GM21367 (cell line): ENCODE data around the gene CPEB3.
"Not testable (repeated sequence)": the region's sequence is repeated elsewhere in the genome, so short reads cannot be mapped to it uniquely, and the experiment has no call there.

Experiments
- ATAC-seq: cut with Tn5 transposase; IDR thresholded peaks from one replicate; pipeline ENCODE4 v1.9.1; 2021; ENCODE audit not compliant: unreplicated experiment

The CPEB3 gene

DNA sequence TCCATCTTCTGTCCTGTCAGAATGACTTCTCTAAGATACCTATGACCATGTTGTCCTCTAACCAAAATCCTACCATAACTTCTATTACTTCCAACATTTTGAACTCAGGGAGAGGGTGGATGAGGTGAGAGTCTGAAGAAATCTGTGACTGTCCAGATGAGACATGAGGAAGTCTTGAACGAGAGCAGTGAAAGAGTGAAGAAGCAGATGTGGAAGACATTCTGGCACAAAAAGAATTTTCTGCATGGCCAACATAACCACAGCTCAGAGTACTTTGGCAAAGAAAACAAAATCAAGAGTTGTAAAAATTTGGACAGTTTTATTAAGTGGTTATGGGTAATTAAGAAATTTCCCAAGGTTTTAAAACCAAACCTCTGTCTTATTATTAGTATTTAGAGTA is 141.6 kb downstream of the CPEB3 start:
- ATAC-seq = no peak

DNA sequence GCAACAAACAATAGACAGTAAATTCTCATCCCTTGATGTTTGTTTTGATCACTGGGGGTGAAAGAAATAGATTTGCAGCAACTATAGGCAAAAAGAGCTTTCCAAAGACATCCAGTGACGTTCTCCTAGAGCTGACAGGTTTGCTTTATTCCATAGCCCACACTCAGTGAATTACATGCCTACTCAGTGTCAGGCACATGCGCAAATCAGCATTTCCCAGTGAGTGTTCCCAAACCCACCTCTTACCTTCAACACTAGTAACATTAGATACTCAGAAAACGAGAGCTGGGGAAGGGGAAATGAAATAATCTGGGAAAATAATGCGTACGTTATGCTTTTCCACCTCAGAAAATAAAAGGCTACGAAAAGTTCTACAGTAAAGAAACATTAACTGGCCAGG is 144.1 kb downstream of the CPEB3 start:
- ATAC-seq = no peak

DNA sequence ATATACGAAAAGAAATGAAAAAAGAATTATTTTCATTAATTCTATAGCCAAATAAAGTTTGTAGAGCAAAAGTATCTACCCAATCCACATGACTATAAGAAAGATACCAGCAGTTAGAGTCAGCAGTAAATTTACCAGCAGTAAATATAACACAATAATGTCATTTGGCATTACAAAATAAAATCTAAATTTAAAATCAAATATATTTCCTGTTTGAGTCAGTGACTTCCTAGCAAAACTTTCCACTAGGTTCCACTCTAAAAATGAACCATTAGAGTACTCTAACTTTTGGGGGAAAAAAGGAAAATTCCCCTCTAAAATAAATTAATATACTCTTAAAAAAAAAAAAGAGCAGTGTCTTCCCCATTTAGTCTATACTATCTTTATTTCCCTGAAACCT is 144.8 kb downstream of the CPEB3 start:
- ATAC-seq = no peak

DNA sequence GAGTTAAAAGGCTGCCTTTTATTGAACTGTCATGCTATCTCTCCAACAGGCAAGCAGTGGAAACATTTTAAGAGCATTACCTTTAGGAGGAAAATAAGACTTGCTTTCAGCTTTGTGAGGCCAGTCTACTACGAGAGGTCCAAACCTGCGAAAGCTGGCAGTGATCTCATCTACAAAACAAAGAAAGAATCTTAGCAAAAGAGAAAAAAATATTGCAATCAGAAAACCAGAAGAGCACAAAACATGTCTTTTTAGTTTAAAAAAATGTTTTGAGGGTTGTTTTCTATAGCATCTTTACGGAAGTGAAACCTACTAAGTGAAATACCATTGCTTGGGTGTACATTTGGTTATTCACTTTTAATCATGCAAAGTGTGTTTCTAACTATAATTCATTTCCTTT is 147.9 kb downstream of the CPEB3 start:
- ATAC-seq = peak; percentile 78

DNA sequence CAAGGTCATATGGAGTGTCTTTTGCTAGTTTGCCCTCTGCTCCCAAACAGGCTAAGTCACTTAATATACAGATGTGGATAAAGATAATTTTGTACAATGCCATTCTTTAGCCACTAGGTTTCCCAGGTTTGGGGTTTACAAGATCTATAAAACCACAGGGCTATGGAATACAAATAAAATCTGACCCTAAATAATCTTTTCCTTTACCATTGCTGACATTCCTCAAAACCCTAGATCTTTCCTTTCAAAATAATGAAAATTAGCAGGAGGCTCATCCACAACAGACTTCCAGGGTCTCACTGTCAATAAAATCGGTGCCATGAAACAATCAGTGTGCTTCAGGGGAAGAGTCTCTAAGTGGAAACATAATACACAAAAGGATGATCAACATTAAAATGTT is 148.4 kb downstream of the CPEB3 start:
- ATAC-seq = no peak

DNA sequence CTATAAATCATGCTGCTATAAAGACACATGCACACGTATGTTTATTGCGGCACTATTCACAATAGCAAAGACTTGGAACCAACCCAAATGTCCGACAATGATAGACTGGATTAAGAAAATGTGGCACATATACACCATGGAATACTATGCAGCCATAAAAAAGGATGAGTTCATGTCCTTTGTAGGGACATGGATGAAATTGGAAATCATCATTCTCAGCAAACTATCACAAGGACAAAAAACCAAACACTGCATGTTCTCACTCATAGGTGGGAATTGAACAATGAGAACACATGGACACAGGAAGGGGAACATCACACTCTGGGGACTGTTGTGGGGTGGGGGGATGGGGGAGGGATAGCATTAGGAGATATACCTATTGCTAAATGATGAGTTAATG is 149.7 kb downstream of the CPEB3 start:
- ATAC-seq = not testable (repeated sequence)

DNA sequence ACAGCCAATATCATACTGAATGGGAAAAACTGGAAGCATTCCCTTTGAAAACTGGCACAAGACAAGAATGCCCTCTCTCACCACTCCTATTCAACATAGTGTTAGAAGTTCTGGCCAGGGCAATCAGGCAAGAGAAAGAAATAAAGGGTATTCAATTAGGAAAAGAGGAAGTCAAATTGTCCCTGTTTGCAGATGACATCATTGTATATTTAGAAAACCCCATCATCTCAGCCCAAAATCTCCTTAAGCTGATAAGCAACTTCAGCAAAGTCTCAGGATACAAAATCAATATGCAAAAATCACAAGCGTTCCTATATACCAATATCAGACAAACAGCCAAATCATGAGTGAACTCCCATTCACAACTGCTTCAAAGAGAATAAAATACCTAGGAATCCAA is 156.8 kb downstream of the CPEB3 start:
- ATAC-seq = not testable (repeated sequence)

DNA sequence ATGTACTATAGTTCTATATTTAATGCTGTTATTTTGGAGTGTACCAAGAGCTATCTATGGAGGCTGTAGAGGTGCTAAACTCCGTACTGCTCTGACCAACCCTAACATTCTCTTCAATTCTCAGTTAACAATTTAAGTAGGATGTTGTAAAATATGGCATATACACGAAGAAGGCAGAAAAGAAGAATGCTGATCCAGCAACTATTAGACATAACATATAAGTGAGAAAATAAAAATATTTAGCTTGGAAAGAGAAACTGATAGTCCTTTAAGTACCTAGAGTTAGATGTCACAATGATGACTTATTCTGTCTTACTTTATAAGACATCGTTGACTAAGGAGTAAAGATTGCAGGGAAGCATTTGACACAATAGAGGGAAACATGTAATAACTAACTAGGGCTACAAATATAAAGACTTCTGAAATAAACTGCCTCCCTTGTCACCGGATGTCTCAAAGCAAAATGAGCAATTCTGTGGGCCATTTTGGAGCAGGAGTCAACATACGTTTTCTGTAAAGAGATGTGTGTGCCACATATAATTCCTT is 159.5 kb downstream of the CPEB3 start:
- no peak for ATAC-seq

DNA sequence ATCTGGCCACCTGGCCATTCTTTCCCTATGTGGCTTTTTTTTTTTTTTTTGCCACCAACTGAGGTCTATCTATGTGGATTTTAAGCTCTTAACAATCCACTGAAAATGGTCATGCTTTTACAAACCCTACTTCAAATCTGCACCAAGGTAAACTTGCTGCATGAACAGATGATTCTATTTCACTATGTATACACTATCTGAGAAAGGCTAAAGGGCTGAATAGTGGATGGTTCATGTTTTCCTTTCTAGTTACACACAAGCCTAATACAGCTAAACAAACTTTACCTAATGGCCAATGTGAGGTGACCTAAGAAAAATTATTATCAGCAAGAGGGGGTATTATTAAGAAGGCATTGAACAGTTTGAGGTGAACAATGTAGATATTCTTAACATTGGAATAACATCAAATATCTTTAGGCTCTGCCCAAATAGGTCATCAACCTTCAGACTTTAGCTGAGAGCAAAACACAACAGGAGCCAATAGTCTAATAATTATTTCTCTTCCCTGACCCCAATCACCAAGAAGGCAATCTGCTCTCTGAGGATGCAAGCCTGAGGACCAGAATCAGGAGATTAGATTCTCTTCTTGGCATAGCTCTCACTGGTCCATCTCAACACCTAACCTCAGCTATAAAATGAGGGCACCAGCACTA is 160.1 kb downstream of the CPEB3 start:
- ATAC-seq = no peak

DNA sequence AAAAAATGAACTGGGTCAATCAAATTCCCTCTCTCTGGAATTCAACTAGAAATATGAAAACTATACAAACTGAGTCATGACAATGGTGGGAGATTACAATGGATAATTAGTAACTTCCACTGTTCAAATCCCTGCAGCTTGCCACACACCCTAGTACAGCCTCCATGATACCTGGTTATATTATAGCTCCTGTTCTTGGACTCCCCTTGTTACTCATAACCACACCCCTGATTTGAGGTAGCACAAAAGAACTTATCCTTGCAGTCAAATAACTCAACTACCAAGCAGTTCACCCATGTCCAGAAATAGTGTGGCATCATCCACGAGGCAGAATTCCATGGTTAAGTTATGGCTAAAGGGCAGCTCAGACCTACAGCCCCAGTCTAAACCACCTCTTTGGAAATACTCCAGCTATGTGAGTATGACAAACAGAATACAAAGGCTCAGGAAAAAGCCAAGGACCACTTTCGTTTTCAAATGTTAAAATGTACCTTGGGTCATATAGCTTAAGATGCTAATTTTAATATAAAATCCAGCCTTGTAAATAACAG is 164.7 kb downstream of the CPEB3 start:
- no peak for ATAC-seq

DNA sequence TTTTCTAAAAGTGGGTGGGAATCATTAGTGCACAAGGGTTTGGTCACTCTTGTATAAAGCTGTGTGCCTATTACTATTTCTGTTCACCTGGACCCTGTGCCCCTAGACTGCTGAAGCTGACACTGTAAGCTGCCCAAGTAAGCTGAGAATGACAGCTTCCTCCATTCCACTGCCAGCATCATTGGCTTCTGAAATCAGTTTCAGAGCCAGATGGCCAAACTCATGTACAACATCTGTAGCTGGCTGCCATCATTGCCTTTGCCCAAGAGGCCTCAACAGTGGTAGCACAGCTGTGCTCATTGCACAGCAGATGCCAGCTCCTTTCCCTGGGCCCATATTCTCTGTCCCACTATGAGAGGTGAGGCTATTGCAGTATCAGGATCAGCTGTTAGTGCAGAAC is 165.7 kb downstream of the CPEB3 start:
- no peak for ATAC-seq

DNA sequence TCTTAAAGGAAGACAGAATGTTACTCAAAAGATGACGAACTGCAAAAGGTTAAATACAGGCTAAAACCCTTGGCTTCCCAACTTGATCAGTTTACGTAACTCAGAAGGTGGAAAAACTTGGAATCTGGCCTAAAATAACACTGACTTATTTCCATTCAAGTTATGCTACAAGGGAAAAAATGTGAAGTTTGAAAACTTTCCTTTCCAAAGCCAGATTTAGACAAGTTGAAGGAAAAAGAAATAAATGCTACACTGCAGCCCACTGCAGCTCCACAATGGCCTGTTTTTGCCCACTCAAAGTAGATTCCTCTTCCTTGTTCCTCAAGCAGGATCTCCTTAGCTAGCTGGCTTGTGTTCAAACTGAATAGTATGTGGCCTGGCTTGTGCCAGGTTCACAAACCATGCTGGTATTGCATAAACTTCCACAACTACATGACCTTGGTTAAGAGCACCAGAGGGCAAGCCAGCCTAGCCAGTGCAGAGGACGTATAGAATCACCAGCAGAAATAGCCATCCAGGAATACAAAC is 166.2 kb downstream of the CPEB3 start:
- no peak for ATAC-seq

DNA sequence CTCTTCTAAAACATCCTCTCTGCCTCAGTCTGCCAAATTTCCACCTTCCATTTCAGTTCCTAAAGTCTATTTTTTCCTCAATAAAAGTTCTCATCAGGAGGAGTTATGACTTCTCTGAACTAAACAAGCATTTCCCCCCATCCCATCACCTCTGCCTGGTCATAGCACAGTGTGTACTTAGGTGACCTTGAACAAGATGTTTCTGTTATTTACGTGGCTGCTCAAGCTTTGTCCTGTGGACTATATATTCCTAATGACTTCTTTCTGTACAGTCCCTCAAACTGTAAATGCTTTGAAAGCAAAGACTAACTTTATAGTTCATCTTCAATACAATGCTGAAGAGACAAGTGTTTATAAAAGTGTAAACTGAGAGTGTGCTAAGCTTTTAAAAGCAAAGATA is 166.9 kb downstream of the CPEB3 start:
- no peak for ATAC-seq

DNA sequence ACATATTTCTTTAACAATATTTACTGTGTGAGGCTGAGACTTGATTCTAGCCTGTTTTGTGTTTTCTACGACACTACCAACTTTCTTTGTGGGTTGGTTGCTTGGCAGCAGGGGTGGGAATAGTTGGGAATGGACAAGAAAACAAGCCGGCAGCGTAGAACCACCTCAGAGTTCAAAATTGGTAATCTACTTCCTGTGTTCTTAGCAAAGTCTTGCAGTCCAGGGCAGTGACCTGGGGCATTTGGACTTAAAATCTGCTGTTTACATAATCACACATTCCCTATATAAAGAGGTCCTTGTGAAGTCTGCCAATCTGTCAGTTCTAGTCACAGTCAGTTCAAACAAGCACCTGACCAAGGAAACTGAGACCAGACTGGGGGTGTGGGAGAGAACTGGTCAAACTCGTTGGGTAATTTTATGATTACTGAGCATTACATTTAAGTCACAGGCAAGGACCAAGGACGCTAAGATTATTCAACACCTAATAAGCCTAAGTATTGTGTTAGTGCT is 167.9 kb downstream of the CPEB3 start:
- ATAC-seq = no peak

DNA sequence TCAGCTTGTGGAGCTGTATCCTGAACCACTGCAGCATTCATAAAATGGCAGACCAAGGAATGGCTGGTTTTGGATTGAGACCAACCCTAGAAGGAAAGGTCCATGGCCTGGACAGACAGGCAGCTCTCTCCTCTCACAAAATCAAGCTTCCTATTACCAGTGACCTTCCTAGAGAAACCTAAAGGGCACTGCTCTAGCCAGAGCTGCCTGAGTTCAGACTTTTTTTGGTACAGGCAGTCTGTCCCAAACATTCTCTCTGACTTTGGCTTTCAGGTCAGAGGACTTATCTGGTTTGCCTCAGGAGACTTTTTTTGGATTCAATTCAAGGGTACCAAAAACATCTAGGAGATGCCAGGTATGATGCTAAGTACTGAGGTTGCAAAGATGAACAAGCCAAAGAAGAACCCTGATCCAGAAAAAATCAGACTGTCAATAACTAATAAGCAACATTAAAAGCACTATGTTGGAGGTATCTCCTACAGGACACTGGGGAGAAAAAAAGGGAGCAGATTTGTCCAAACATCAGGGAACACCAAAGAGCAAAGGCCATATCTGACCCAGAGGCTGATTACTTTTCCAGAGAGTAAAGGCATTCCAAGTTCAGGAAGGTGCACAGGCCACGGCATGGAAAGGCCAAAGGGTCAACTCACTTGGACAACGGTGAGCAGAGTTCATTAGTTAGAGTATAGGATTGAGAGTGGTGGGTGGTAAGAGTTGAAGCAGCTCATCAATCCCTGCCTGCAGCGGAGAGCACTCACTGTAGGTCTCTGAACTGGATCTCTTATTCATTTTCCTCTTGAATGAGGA is 169.0 kb downstream of the CPEB3 start:
- no peak for ATAC-seq

DNA sequence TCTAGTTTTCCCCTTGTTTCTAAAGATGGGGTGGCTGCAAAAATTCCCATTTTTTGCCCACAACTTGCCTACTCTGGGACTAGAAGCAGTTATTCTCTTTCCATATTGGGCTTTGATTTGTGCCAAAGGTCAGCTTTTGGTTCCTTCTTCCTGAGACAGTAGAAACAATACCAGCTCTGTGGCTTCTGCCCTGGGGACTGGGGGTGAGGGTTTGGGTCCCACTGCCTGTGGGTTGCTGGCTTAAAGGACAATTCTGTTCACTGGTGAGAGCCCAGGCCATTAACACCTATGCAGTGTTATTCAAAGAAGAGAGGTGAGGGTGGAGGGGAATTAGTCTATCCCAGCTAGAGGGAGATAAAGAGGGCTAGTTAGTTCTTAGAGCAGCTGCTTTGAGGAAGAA is 171.5 kb downstream of the CPEB3 start:
- no peak for ATAC-seq

DNA sequence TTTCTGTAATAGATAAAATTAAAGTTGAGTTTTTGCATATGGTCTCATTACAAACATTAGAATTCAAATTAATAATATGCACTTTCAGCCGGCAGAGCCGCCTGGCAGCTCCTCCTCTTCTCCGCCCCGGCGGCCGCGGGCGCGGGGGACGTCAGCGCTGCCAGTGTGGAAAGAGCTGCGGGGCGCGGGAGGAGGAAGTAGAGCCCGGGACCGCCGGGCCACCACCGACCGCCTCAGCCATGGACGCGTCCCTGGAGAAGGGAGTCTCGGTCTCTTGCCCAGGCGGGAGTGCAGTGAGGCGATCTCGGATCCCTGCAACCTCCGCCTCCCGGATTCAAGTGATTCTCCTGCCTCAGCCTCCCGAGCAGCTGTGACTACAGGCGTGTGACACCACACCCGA is 176.0 kb downstream of the CPEB3 start:
- not testable (repeated sequence) for ATAC-seq

DNA sequence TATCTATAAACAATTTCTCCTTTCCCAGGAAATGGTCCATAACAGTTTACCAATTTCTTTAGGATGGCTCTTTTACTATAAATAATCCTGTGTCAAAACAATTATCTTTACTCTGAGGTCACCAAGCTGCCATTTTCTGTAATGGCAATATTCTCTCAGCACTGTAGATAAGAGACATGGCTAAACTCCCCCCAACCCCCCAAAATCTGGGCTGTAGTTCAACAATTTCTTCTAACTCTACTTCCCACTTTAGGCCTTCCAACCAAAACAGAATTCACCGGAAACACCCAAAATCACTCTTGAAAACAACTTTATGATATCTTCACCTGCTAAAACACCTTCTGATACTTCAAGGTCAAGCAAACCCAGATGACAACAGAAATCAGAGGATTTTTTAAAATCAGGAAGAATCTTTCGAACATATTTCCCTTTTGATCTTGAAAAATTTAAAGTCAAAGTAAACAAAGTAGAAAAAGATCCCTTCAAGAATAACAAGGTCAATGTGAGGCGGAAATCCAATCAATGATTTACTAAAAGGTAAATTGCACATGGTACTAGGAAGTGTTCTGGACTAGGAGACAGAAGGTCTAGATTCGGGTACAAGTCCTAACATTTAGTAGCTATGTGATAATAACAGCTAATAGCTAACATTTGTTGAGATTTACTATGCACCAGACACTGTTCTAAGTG is 176.8 kb downstream of the CPEB3 start:
- ATAC-seq = no peak

DNA sequence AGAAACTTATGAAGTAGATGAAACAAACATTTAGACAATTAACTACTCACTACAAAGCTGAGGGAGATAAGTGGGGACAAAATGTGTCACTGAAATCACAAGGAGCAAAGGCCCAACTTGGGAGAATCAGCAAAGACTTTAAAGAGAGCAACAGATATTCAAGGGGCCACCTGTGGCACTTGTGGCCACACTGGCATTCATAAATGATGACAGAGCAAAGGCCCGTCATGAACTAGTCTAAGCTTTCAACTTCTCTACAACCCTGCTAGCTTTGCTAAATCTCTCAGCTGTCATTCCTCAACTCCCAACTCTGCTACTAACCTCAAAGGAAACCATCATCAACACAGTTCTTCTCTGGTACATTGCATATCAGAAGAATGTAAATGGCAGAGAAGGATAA is 178.4 kb downstream of the CPEB3 start:
- no peak for ATAC-seq

DNA sequence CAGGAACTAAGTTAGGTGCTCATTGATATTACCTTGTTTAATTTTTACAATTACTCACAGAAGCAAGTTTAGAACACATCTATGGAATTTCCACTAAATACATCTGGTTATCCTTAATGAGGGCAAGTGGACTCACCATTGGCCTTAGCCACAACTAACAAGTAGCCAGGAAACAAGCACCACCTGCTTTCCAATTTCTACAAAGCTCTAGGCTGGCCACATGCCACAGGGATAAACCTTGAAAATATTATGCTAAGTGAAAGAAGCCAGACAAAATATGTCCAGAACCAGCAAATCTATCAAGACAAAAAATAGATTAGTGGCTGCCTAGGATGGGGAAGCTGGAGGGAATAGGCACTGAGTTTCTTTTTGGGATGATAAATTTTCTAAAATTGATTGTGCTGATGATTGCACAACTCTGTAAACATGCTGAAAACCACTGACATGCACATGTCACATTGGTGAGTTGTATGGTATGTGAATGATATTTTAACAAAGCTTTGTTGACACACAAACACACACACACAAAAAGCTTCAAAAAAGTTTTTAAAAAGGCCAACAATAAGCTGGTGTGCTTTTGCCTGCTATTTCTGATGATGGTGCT is 179.4 kb downstream of the CPEB3 start:
- ATAC-seq = no peak
